C1 segment of cervical spinal cord (tissue), 14 donors: ENCODE data around the gene EEF2K.

Source experiments
- DNase-seq, 14 donors: peaks; one replicate each; lab custom pipeline; 2025; lab: John Stamatoyannopoulos, UW

EEF2K gene

DNA sequence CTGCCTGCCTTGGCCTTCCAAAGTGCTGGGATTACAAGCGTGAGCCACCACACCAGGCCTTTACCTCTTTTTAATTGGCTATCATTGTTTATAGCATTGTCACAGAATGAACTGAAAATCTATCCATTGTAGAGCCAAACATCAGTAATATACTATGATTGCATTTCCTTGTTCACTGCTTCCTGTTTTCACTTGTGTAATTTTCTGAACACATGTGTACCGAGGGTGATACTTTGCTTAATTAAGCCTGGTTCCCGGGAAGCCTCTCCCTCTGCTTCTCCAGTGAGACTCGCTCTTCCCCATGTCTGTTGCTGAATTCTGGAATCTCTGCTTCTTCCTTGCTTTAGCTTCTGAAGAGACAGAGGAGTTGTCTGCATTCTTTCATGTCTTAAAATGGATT, 124.2 kb downstream of the EEF2K start:
- DNase-seq: no peak

DNA sequence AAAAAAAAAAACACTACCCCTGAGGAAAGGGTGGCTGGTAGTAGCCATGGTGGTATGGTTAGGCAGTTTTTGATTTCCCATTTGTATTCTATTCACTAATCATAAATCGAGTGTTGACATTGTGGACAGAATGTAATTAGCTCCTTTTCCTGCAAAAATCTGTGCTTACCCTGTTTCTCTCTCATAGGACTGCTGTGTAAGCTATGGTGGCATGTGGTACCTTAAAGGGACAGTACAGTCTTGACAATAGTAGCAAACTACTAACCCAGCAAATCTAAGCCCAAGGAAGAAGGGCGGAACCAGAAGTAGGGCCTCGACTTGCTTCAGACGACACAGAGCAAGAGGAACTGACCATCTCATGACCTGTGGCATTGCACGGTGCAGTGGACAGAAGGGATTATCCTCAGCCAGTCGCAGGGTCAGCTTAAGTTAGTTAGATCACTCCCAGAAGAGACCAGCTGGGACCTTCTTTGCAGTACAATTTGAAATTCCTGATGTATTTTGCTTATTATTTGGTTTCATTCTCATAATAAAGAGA, 127.4 kb downstream of the EEF2K start:
- DNase-seq: peak in 1 of 14 donors; percentile 7

DNA sequence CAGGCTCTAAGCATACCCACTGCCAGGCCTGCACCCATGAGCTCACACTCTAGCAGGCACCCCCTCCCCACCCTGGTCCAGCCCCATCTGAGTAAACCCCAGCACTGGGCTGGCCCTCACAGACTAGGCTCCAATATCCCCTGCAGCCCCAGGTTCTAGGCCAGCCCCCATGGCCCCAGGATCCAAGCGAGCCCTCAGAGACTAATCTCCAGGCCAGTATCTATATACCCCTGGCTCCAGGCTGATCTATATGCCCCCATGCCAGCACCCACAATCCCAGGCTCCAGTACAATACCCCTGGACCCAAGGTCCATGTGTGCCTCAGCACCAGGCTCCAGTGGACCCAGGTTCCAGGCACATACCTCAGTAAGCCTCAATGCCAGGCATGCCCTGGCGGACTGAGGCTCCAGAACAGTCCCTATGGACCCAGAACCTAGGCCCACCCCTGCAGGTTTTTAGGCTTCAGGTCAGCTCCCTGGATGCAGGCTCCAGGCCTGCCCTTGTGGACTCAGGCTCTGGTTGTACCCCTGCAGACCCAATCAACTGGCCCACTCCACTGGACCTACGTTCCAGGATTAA, 129.7 kb downstream of the EEF2K start:
- DNase-seq: no peak

DNA sequence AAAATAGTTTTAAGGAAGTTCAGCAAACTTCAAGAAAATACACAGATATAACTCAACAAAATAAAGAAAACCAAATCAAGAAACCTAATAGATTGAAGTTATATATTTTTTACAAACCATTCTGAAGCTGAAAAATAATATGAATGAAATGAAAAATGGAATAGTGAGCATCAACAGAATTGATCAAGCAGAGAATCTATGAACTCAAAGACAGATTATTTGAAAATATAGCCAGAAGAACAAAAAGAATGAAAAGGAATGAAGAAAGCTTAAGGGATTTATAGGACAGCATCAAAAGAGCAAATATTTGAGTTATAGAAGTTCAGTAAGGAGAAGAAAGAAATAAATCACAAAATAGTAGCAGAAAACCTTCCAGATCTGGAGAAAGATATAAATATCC, 130.5 kb downstream of the EEF2K start:
- no peak for DNase-seq

DNA sequence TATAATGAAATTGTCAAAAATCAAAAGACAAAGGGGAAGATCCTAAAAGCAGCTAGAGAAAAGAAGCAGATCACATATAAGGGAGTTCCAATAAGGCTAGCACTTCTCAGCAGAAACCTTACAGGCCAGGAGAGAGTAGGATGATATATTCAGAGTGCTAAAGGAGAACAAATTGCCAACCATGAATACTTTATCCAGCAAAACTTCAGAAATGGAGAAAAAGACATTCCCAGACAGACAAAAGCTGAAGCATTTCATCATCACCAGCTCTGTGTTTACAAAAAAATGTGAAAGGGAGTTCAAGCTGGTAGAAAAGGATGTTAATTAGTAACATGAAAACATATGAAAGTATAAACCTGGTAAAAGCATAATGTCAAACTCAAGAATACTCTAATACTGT, 131.0 kb downstream of the EEF2K start:
- no peak for DNase-seq

DNA sequence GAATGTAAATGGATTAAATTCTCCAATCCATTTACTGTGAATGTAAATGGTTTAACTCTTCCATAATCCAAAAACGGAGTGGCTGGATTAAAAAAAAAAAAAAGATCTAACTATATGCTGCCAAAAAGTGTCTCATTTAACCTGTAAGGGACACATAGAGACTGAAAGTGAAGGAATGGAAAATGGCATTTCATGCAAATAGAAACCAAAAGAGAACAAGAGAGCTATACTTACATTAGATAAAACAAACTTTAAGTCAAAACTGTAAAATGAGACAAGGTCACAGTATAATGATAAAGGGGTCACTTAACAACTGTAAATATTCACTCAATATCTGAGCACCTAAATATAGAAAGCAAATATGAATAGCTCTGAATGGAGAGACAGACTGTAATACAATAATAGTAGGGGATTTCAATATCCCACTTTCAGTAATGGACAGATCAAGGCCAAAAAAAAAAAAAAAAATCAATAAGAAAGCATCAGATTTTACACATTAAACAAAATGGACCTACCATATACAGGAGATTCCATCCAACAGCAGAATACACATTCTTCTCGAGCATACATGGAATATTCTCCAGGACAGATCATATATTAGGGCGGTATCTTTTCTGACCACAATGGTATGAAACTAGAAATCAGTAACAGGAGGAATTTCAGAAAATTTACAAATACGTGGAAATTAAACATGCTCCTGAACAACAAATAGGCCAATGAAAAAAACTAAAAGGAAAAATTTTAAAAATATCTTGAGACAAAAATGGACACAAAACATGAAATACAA, 132.0 kb downstream of the EEF2K start:
- DNase-seq: no peak
